Colonic mucosa (tissue), 4 donors: ENCODE results near the gene CWH43. TPM values are rescaled to one million over a fixed set of nuclear protein-coding genes. Genes with fewer than 3 reads are reported as not detected.
A peak's percentile ranks its signal among the peaks of the same experiment; 100 is the strongest.

Experiments used
- DNase-seq: peaks from one replicate; pipeline ENCODE4 v3.0.0-alpha.2; 2020
- H3K27ac ChIP-seq: fragments of 200-600 bp; one replicate; pipeline ENCODE4 v1.8.0; 2021
- H3K27me3 ChIP-seq: fragments of 200-600 bp; one replicate; pipeline ENCODE4 v1.8.0; 2021
- H3K36me3 ChIP-seq: fragments of 200-600 bp; one replicate; pipeline ENCODE4 v1.8.0; 2021
- H3K4me1 ChIP-seq: fragments of 200-600 bp; one replicate; pipeline ENCODE4 v1.8.0; 2021; ENCODE audit warnings: mild to moderate bottlenecking
- H3K4me3 ChIP-seq: fragments of 200-600 bp; one replicate; pipeline ENCODE4 v1.8.0; 2021
- H3K9ac ChIP-seq, 2 donors: one replicate each; pipeline ENCODE4 v1.7.0; 2013; ENCODE audit warnings: control low read depth in 2 of 2, low read depth in 2 of 2, low read length in 2 of 2
- H3K9me3 ChIP-seq: fragments of 200-600 bp; one replicate; pipeline ENCODE4 v1.8.0; 2021
- intact Hi-C: fragments of 100-400 bp; cut with DNase I; formaldehyde crosslinking; loops from one replicate; pipeline ENCODE4 v1.14.1; 2022
- total RNA-seq, 2 donors: library from RNA; stranded (reverse); fragmentation: NEBNext Ultra II Directional in 1 of 2; extraction: Animal tissue kit (Norgen Biotek cat#: 25700) in 1 of 2; gene quantifications; one replicate each; pipeline ENCODE4 v1.2.1, GENCODE V29; 2021
- TF ChIP-seq, protein P1 (sequence below): fragments of 200-600 bp; IDR thresholded peaks from one replicate; pipeline ENCODE4 v1.8.0; 2022; ENCODE audit warnings: antibody characterized with exemption, mild to moderate bottlenecking
- donor health status: healthy.
- donor health status: DM: no; HTN: no; CAD: no.
- donor health status: DM: no; HTN: no; CAD: no.

The CWH43 gene
- total RNA-seq, 2 donors from 2014 or later: 18.2 to 29.9 TPM

DNA sequence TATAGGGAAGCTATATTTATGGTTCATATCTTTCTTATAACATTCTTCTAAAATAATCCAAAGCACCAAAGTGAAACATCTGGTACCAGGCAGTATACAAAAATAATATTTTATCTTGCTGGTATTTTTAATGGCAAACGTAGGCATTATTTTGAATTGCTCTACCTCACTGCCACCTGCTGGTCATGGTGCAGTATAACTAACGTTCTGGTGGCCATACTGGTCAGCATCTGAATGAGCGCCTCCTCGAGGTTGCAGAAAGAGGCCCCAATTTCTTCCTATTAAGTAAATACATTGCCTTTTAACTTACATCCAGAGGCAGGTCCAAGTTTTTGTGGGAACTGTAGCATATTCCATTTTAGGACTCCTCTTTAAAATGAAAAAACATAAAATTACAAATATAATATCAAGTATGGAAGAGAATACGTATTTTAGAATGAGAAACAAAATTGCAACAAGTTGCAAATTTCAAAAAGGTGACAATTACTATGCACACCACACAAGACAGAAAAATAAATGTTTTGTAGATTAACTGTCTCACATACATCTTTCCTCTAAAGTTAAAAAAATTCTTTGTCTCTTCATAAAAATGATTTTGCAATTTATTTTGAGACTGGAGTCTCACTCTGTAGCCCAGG lies 22.9 kb upstream of the CWH43 start:
- Histone ChIP-seq H3K27ac (no peak overlapping the region), H3K27me3 (no peaks in the 10 kb centered on the region), H3K9me3 (no peaks in the 10 kb centered on the region), H3K4me1 (no peaks in the 10 kb centered on the region), H3K9ac (no peak overlapping the region), H3K36me3 (no peaks in the 10 kb centered on the region), H3K4me3 (no peak overlapping the region)
- TF ChIP-seq, protein P1, sequence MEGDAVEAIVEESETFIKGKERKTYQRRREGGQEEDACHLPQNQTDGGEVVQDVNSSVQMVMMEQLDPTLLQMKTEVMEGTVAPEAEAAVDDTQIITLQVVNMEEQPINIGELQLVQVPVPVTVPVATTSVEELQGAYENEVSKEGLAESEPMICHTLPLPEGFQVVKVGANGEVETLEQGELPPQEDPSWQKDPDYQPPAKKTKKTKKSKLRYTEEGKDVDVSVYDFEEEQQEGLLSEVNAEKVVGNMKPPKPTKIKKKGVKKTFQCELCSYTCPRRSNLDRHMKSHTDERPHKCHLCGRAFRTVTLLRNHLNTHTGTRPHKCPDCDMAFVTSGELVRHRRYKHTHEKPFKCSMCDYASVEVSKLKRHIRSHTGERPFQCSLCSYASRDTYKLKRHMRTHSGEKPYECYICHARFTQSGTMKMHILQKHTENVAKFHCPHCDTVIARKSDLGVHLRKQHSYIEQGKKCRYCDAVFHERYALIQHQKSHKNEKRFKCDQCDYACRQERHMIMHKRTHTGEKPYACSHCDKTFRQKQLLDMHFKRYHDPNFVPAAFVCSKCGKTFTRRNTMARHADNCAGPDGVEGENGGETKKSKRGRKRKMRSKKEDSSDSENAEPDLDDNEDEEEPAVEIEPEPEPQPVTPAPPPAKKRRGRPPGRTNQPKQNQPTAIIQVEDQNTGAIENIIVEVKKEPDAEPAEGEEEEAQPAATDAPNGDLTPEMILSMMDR: peak; percentile 97
- DNase-seq: peak; percentile 80
- intact Hi-C loops: loop anchor here (5.0 to 10.0 kb wide), 3 partner anchors 281 to 518 kb away; no protein-coding TSS in a partner anchor

DNA sequence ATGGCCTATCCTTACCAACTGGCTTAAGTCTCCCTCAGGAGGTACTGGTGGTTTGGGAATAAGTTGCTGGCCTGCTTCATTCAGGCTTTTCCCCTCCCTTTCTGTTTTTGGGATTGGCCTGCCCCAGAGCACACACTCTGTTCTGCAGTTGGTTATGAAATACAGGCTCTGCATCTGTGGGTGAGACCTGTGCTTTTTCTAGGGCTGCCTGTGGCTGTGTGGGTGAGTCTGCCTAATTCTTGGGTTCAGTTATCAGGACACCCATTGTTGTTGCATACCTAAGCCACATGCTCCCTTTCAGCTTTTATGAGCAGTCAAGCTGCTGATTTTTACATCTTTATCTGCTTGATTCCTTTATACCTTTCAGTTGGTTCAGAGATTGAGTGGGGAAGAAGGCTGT lies 19.0 kb upstream of the CWH43 start:
- Histone ChIP-seq H3K27me3 (no peaks in the 10 kb centered on the region), H3K4me1 (no peaks in the 10 kb centered on the region), H3K36me3 (no peaks in the 10 kb centered on the region), H3K9me3 (no peaks in the 10 kb centered on the region), H3K27ac (no peak overlapping the region), H3K9ac (no peak overlapping the region), H3K4me3 (no peak overlapping the region)
- no peak for DNase-seq
- TF ChIP-seq, protein P1: no peak
- intact Hi-C loops: loop anchor here (10.0 kb wide), 1 partner anchor 522 kb away; no protein-coding TSS in a partner anchor

DNA sequence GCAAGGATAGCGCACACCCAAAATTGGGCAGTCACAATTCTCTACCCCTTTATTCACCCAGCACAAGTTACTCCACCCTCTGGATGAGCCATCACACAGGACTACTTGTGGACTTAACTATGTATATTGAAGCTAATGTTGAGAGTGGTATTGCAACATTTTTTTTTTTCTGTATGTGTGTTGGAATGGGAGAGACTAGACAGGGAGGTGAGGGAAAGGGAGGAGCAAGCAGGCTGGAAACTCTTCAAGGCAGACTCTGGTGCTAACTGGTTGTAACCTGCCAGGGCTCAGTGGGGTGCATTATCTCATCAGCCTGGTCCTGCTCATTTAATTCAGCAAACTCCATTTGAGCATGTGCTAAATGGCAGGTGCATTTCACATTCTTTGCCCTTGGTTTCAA lies 18.4 kb upstream of the CWH43 start:
- no peak overlapping the region for H3K9ac ChIP-seq
- no peak overlapping the region for H3K27ac ChIP-seq
- H3K4me1 ChIP-seq: no peaks in the 10 kb centered on the region
- no peaks in the 10 kb centered on the region for H3K36me3 ChIP-seq
- intact Hi-C loops: loop anchor here (10.0 kb wide), 1 partner anchor 523 kb away; no protein-coding TSS in a partner anchor
- H3K4me3 ChIP-seq: no peak overlapping the region
- no peaks in the 10 kb centered on the region for H3K9me3 ChIP-seq
- TF ChIP-seq, protein P1: no peak
- H3K27me3 ChIP-seq: no peaks in the 10 kb centered on the region
- no peak for DNase-seq

DNA sequence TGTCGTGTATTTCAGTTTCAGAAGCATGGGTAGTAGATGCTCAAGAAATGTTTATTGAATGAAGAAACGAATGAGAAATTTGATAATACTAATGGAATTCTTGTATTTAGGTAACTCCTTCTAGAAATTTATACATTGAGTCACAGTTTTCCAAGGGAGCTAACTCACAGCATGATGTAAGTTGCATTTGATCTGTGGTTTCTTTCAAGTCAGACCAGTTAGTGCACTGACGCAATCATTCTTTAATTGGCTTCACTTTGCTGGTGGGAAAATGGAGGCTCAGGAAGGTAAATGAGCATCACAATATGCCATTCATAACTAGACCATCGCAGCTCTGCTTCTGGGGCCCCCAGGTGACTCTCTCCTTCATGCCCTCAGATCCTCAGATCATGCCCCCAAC lies 17.3 kb upstream of the CWH43 start:
- intact Hi-C loops: loop anchor here (10.0 kb wide), 1 partner anchor 524 kb away; no protein-coding TSS in a partner anchor
- H3K4me1 ChIP-seq: no peaks in the 10 kb centered on the region

DNA sequence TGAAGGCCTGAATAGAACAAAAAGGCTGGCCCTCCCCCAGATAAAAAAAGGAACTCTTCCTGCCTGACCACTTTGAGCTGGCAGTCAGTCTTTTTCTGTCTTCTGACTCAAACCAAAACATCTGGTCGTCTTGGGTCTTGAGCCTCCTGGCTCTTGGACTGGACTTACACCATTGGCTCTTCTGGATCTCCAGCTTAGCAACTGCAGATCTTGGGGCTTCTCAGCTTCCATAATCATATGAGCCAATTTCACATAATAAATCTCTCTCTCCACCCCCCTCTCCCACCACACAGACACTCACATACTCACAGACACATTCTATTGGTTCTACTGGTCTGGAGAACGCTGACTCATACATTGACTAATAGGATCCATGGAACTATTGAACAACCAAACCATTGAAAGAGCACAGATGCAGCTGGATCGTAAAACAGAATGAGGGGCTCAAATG lies 15.6 kb upstream of the CWH43 start:
- intact Hi-C loops: no loop called here
- no peaks in the 10 kb centered on the region for H3K27me3 ChIP-seq
- no peak for DNase-seq
- H3K4me3 ChIP-seq: no peak overlapping the region
- H3K9me3 ChIP-seq: no peaks in the 10 kb centered on the region
- H3K27ac ChIP-seq: no peak overlapping the region
- H3K9ac ChIP-seq: no peak overlapping the region
- H3K4me1 ChIP-seq: no peaks in the 10 kb centered on the region
- TF ChIP-seq, protein P1: no peak
- no peaks in the 10 kb centered on the region for H3K36me3 ChIP-seq

More for the DNA sequence above, 17.3 kb upstream of the CWH43 start:
- H3K4me3 ChIP-seq: no peak overlapping the region
- DNase-seq: no peak
- no peaks in the 10 kb centered on the region for H3K27me3 ChIP-seq
- no peak overlapping the region for H3K9ac ChIP-seq
- H3K36me3 ChIP-seq: no peaks in the 10 kb centered on the region
- TF ChIP-seq, protein P1: no peak
- no peak overlapping the region for H3K27ac ChIP-seq
- no peaks in the 10 kb centered on the region for H3K9me3 ChIP-seq
